ENCODE results near the gene AHCYL2. TPM values are rescaled to one million over a fixed set of nuclear protein-coding genes. Genes with fewer than 3 reads are reported as not detected.

AHCYL2 gene
- total RNA-seq, result 106 TPM
- long read RNA-seq, full-length matches to known transcripts, result 31 of 69 reads
- long read RNA-seq, partial matches to known transcripts, result 5 of 69 reads
- long read RNA-seq, other reads (novel, unspliced or antisense), result 33 of 69 reads

GRCh38 chr7:129224251-129225205 is at the start of gene AHCYL2:
Gene AHCYL2 (plus strand): TSS chr7:129225030.
- Histone ChIP-seq H3K4me1 (peaks cover 6% of the 10 kb centered on the region), H3K4me3 (peak within 1 kb of the TSS; percentile 84), H3K27ac (peak within 1 kb of the TSS; percentile 98), H3K36me3 (no peaks in the 10 kb centered on the region), H3K27me3 (no peaks in the 10 kb centered on the region), H3K9me3 (no peaks in the 10 kb centered on the region)
- intact Hi-C loops (cut with DNase I), result no loop called here
- DNase-seq, result peak; percentile 100
- no peak for TF ChIP-seq CTCF (IDR thresholded peaks at IDR 0.05)
- peak; percentile 97 for ATAC-seq

- intact Hi-C loops (cut with DNase I), result no loop called here
- no peak overlapping the region for H3K27ac ChIP-seq
- DNase-seq (no peak), ATAC-seq (no peak)
- TF ChIP-seq CTCF (IDR thresholded peaks at IDR 0.05), result no peak
- H3K9me3 ChIP-seq, result no peaks in the 10 kb centered on the region
- peaks cover 4% of the 10 kb centered on the region for H3K27me3 ChIP-seq
- H3K4me1 ChIP-seq, result no peaks in the 10 kb centered on the region
- no peak overlapping the region for H3K4me3 ChIP-seq
- H3K36me3 ChIP-seq, result no peaks in the 10 kb centered on the region
Measured at GRCh38 chr7:129176916-129177710, 47.7 kb upstream of the AHCYL2 start.

GRCh38 chr7:129184981-129185670 is 39.7 kb upstream of the AHCYL2 start:
- Histone ChIP-seq H3K36me3 (no peaks in the 10 kb centered on the region), H3K27ac (no peak overlapping the region), H3K27me3 (peaks cover 33% of the 10 kb centered on the region), H3K4me3 (no peak overlapping the region), H3K9me3 (no peaks in the 10 kb centered on the region), H3K4me1 (peaks cover 6% of the 10 kb centered on the region)
- ATAC-seq, result no peak
- intact Hi-C loops (cut with DNase I), result no loop called here
- no peak for TF ChIP-seq CTCF (IDR thresholded peaks at IDR 0.05)
- no peak for DNase-seq

GRCh38 chr7:129186749-129187260 is 38.0 kb upstream of the AHCYL2 start:
- DNase-seq, result no peak
- no peak for TF ChIP-seq CTCF (IDR thresholded peaks at IDR 0.05)
- H3K36me3 ChIP-seq, result no peaks in the 10 kb centered on the region
- no peak for ATAC-seq
- no peak overlapping the region for H3K27ac ChIP-seq
- intact Hi-C loops (cut with DNase I), result no loop called here
- peaks cover 6% of the 10 kb centered on the region for H3K4me1 ChIP-seq
- H3K4me3 ChIP-seq, result no peak overlapping the region
- H3K9me3 ChIP-seq, result no peaks in the 10 kb centered on the region
- peaks cover 44% of the 10 kb centered on the region for H3K27me3 ChIP-seq

All from upper lobe of right lung (tissue), 1 donor.